WTC11 (cell line): Measurements from ENCODE around the gene ARHGEF1. TPM values are rescaled to one million over a fixed set of nuclear protein-coding genes. Genes with fewer than 3 reads are reported as not detected.
A peak's percentile ranks its signal among the peaks of the same experiment; 100 is the strongest.

ENCODE experiments used
- ATAC-seq: fragments of 200-7000 bp; cut with Tn5 transposase; 2 replicates; pipeline ENCODE4 v1.10.0; 2021; ENCODE audit warnings: mild to moderate bottlenecking, moderate library complexity
- CTCF ChIA-PET: fragments of 300-600 bp; sonication (Branson Sonifier 250); formaldehyde crosslinking; loops from one replicate; lab custom pipeline; 2021; ENCODE audit warnings: antibody characterized with exemption; lab: Charles Lee
- POLR2A ChIA-PET: fragments of 350-600 bp; sonication (Branson Sonifier 250); formaldehyde crosslinking; loops from one replicate; lab custom pipeline; 2021; ENCODE audit warnings: antibody characterized with exemption; lab: Charles Lee
- DNase-seq: peaks from one replicate; pipeline ENCODE4 v3.0.0; 2021; ENCODE audit warnings: low spot score
- H3K27ac Mint-ChIP-seq: 2 replicates; pipeline ENCODE4 v1.8.0; 2021; ENCODE audit warnings: mixed read lengths
- H3K27me3 Mint-ChIP-seq: 2 replicates; pipeline ENCODE4 v1.8.0; 2021; ENCODE audit warnings: low read depth, mild to moderate bottlenecking, moderate library complexity, mixed read lengths
- H3K36me3 Mint-ChIP-seq: 2 replicates; pipeline ENCODE4 v1.8.0; 2021; ENCODE audit warnings: mixed read lengths
- H3K4me1 Mint-ChIP-seq: 2 replicates; pipeline ENCODE4 v1.8.0; 2022; ENCODE audit warnings: mixed read lengths
- H3K4me3 Mint-ChIP-seq: 2 replicates; pipeline ENCODE4 v1.8.0; 2021; ENCODE audit warnings: mild to moderate bottlenecking, moderate library complexity, mixed read lengths
- H3K9me3 Mint-ChIP-seq: 2 replicates; pipeline ENCODE4 v1.8.0; 2021; ENCODE audit warnings: mixed read lengths
- CBFB ChIP-seq: sonication (generic); formaldehyde crosslinking; IDR thresholded peaks from 2 replicates; pipeline ENCODE4 v1.8.1; 2022; ENCODE audit warnings: mild to moderate bottlenecking, low read depth, missing genetic modification reagents
- GTF2I ChIP-seq: fragments of 250-450 bp; sonication (Bioruptor Pico); conservative IDR thresholded peaks from 2 replicates; pipeline ENCODE4 v1.4.0; 2021; ENCODE audit warnings: mild to moderate bottlenecking
- JUN ChIP-seq: sonication (generic); formaldehyde crosslinking; IDR thresholded peaks from 2 replicates; pipeline ENCODE4 v1.8.0; 2023; ENCODE audit warnings: mild to moderate bottlenecking, missing genetic modification reagents
- OVOL2 ChIP-seq: fragments of 250-450 bp; sonication (Bioruptor Pico); IDR thresholded peaks from 2 replicates; pipeline ENCODE4 v1.9.0; 2021; ENCODE audit warnings: mild to moderate bottlenecking, borderline replicate concordance
- ZNF121 ChIP-seq: sonication (generic); formaldehyde crosslinking; IDR thresholded peaks from 2 replicates; pipeline ENCODE4 v1.8.0; 2023; ENCODE audit warnings: missing genetic modification reagents
- total RNA-seq: library from RNA; stranded (reverse); gene quantifications from 3 replicates; pipeline ENCODE4 v1.2.3, GENCODE V29; 2021
- TF ChIP-seq, protein P1 (sequence below): sonication (generic); formaldehyde crosslinking; IDR thresholded peaks from 2 replicates; pipeline ENCODE4 v1.8.1; 2023; ENCODE audit warnings: mild to moderate bottlenecking, missing genetic modification reagents, borderline replicate concordance
- TF ChIP-seq, protein P2 (sequence below): fragments of 200-600 bp; IDR thresholded peaks from 2 replicates; pipeline ENCODE4 v1.8.0; 2022; ENCODE audit warnings: antibody characterized with exemption
- TF ChIP-seq, protein P3 (sequence below): sonication (generic); formaldehyde crosslinking; IDR thresholded peaks from 2 replicates; pipeline ENCODE4 v1.8.0; 2022; ENCODE audit warnings: mild to moderate bottlenecking, missing genetic modification reagents
- TF ChIP-seq, protein P4 (sequence below): sonication (generic); formaldehyde crosslinking; conservative IDR thresholded peaks from 2 replicates; pipeline ENCODE4 v1.8.1; 2023; ENCODE audit warnings: mild to moderate bottlenecking, low read depth, missing genetic modification reagents, moderate library complexity
- TF ChIP-seq, protein P5 (sequence below): sonication (generic); formaldehyde crosslinking; conservative IDR thresholded peaks from 2 replicates; pipeline ENCODE4 v1.8.1; 2022; ENCODE audit warnings: mild to moderate bottlenecking, missing genetic modification reagents
- TF ChIP-seq, protein P6 (sequence below): sonication (generic); formaldehyde crosslinking; IDR thresholded peaks from 2 replicates; pipeline ENCODE4 v1.8.1; 2023; ENCODE audit warnings: mild to moderate bottlenecking, moderate library complexity, missing genetic modification reagents
- TF ChIP-seq, protein P7 (sequence below): sonication (generic); formaldehyde crosslinking; IDR thresholded peaks from 2 replicates; pipeline ENCODE4 v1.8.1; 2022; ENCODE audit warnings: mild to moderate bottlenecking, missing genetic modification reagents, moderate library complexity, borderline replicate concordance

The ARHGEF1 gene
- total RNA-seq, 1 experiment from 2014 or later, result 102 TPM

DNA sequence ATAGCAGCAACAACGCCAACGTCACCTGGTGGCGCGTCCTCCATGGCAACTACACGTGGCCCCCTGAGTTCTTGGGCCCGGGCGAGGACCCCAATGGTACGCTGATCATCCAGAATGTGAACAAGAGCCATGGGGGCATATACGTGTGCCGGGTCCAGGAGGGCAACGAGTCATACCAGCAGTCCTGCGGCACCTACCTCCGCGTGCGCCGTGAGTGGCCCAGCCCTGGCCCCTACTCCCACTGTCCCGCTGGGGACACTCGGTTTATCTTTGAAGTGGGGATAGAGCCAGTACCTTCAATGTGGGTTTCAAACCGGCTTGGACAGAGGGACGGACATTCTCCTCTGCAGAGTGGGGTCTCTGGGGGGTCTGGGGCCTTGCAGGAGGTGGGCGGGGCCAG, 3.9 kb upstream of the ARHGEF1 start:
- DNase-seq, result no peak
- no peak overlapping the region for H3K4me3 Mint-ChIP-seq
- ChIA-PET POLR2A (no interaction called here), CTCF (interaction anchor here (1.4 kb wide), 1 partner anchor 9 kb away, joined by 3 read pairs; no protein-coding TSS in a partner anchor)
- peaks cover 13% of the 10 kb centered on the region for H3K4me1 Mint-ChIP-seq
- TF ChIP-seq, protein P1, sequence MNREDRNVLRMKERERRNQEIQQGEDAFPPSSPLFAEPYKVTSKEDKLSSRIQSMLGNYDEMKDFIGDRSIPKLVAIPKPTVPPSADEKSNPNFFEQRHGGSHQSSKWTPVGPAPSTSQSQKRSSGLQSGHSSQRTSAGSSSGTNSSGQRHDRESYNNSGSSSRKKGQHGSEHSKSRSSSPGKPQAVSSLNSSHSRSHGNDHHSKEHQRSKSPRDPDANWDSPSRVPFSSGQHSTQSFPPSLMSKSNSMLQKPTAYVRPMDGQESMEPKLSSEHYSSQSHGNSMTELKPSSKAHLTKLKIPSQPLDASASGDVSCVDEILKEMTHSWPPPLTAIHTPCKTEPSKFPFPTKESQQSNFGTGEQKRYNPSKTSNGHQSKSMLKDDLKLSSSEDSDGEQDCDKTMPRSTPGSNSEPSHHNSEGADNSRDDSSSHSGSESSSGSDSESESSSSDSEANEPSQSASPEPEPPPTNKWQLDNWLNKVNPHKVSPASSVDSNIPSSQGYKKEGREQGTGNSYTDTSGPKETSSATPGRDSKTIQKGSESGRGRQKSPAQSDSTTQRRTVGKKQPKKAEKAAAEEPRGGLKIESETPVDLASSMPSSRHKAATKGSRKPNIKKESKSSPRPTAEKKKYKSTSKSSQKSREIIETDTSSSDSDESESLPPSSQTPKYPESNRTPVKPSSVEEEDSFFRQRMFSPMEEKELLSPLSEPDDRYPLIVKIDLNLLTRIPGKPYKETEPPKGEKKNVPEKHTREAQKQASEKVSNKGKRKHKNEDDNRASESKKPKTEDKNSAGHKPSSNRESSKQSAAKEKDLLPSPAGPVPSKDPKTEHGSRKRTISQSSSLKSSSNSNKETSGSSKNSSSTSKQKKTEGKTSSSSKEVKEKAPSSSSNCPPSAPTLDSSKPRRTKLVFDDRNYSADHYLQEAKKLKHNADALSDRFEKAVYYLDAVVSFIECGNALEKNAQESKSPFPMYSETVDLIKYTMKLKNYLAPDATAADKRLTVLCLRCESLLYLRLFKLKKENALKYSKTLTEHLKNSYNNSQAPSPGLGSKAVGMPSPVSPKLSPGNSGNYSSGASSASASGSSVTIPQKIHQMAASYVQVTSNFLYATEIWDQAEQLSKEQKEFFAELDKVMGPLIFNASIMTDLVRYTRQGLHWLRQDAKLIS, result no peak
- TF ChIP-seq, protein P2, sequence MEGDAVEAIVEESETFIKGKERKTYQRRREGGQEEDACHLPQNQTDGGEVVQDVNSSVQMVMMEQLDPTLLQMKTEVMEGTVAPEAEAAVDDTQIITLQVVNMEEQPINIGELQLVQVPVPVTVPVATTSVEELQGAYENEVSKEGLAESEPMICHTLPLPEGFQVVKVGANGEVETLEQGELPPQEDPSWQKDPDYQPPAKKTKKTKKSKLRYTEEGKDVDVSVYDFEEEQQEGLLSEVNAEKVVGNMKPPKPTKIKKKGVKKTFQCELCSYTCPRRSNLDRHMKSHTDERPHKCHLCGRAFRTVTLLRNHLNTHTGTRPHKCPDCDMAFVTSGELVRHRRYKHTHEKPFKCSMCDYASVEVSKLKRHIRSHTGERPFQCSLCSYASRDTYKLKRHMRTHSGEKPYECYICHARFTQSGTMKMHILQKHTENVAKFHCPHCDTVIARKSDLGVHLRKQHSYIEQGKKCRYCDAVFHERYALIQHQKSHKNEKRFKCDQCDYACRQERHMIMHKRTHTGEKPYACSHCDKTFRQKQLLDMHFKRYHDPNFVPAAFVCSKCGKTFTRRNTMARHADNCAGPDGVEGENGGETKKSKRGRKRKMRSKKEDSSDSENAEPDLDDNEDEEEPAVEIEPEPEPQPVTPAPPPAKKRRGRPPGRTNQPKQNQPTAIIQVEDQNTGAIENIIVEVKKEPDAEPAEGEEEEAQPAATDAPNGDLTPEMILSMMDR, result no peak
- TF ChIP-seq, protein P3, sequence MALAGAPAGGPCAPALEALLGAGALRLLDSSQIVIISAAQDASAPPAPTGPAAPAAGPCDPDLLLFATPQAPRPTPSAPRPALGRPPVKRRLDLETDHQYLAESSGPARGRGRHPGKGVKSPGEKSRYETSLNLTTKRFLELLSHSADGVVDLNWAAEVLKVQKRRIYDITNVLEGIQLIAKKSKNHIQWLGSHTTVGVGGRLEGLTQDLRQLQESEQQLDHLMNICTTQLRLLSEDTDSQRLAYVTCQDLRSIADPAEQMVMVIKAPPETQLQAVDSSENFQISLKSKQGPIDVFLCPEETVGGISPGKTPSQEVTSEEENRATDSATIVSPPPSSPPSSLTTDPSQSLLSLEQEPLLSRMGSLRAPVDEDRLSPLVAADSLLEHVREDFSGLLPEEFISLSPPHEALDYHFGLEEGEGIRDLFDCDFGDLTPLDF (CRISPR knock-in tag), result no peak
- TF ChIP-seq JUN (CRISPR knock-in tag), result no peak
- H3K9me3 Mint-ChIP-seq, result no peaks in the 10 kb centered on the region
- H3K27ac Mint-ChIP-seq, result no peak overlapping the region
- H3K27me3 Mint-ChIP-seq, result peaks cover 42% of the 10 kb centered on the region
- ATAC-seq, result no peak
- H3K36me3 Mint-ChIP-seq, result no peaks in the 10 kb centered on the region

DNA sequence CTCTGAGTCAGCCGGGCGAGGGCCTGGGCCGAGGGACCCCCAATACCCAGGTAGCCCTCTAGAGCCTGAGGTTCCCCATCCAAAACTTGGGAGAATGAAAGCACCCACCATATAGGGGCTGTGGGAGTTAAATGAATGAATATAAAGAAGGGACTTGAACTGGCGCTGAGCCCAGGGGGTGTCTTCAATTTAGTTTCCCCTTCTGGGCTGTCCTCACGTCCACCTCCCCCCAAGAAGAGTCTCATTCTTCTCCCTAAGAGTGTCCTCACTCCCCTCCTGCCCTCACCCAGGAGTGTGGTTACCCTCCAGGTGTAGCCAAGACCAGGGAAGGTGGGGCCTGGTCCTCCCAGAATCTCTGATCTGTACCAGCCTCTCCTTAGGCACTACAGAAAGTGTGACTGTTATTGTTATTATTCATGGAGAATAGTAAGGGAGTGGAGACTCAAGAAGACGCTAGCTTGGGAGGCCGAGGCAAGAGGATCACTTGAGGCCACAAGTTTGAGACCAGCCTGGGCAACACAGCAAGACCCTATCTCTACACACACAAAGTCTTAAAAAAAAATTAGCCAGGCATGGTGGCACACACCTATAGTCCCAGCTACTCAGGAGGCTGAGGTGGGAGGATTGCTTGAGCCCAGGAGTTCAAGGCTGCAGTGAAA, 3.2 kb upstream of the ARHGEF1 start:
- H3K27me3 Mint-ChIP-seq, result peaks cover 42% of the 10 kb centered on the region
- CTCF ChIA-PET, result no interaction called here
- H3K4me3 Mint-ChIP-seq, result no peak overlapping the region
- no peaks in the 10 kb centered on the region for H3K36me3 Mint-ChIP-seq
- H3K27ac Mint-ChIP-seq, result no peak overlapping the region
- TF ChIP-seq ZNF121 (CRISPR knock-in tag) (peak; percentile 63; the same call in 1 of the 2 replicates), CBFB (CRISPR knock-in tag) (no peak)
- TF ChIP-seq, protein P4, sequence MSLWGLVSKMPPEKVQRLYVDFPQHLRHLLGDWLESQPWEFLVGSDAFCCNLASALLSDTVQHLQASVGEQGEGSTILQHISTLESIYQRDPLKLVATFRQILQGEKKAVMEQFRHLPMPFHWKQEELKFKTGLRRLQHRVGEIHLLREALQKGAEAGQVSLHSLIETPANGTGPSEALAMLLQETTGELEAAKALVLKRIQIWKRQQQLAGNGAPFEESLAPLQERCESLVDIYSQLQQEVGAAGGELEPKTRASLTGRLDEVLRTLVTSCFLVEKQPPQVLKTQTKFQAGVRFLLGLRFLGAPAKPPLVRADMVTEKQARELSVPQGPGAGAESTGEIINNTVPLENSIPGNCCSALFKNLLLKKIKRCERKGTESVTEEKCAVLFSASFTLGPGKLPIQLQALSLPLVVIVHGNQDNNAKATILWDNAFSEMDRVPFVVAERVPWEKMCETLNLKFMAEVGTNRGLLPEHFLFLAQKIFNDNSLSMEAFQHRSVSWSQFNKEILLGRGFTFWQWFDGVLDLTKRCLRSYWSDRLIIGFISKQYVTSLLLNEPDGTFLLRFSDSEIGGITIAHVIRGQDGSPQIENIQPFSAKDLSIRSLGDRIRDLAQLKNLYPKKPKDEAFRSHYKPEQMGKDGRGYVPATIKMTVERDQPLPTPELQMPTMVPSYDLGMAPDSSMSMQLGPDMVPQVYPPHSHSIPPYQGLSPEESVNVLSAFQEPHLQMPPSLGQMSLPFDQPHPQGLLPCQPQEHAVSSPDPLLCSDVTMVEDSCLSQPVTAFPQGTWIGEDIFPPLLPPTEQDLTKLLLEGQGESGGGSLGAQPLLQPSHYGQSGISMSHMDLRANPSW (CRISPR knock-in tag), result no peak
- no peaks in the 10 kb centered on the region for H3K9me3 Mint-ChIP-seq
- ATAC-seq, result no peak
- H3K4me1 Mint-ChIP-seq, result peaks cover 15% of the 10 kb centered on the region
- POLR2A ChIA-PET, result no interaction called here
- DNase-seq, result no peak

DNA sequence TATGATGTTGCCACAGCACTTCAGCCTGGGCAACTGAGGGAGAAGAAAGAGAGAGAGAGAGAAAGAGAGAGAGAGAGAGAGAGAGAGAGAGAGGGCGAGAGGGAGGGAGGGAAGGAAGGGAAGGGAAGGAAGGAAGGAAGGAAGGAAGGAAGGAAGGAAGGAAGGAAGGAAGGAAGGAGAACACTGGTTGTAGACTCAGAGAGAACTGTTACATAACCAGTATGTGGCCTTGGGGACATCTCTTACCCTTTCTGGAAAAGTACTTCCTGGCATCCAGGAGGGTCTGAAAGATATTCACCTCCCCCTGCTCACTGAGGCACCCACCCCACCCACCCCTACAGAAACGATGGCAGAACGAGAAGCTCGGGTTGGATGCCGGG, 2.7 kb upstream of the ARHGEF1 start:
- peaks cover 42% of the 10 kb centered on the region for H3K27me3 Mint-ChIP-seq
- no peak for TF ChIP-seq OVOL2
- TF ChIP-seq, protein P5, sequence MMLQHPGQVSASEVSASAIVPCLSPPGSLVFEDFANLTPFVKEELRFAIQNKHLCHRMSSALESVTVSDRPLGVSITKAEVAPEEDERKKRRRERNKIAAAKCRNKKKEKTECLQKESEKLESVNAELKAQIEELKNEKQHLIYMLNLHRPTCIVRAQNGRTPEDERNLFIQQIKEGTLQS (CRISPR knock-in tag), result no peak
- no peak for TF ChIP-seq GTF2I (CRISPR knock-in tag)
- TF ChIP-seq, protein P6, sequence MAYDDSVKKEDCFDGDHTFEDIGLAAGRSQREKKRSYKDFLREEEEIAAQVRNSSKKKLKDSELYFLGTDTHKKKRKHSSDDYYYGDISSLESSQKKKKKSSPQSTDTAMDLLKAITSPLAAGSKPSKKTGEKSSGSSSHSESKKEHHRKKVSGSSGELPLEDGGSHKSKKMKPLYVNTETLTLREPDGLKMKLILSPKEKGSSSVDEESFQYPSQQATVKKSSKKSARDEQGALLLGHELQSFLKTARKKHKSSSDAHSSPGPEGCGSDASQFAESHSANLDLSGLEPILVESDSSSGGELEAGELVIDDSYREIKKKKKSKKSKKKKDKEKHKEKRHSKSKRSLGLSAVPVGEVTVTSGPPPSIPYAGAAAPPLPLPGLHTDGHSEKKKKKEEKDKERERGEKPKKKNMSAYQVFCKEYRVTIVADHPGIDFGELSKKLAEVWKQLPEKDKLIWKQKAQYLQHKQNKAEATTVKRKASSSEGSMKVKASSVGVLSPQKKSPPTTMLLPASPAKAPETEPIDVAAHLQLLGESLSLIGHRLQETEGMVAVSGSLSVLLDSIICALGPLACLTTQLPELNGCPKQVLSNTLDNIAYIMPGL (CRISPR knock-in tag), result no peak
- TF ChIP-seq, protein P7, sequence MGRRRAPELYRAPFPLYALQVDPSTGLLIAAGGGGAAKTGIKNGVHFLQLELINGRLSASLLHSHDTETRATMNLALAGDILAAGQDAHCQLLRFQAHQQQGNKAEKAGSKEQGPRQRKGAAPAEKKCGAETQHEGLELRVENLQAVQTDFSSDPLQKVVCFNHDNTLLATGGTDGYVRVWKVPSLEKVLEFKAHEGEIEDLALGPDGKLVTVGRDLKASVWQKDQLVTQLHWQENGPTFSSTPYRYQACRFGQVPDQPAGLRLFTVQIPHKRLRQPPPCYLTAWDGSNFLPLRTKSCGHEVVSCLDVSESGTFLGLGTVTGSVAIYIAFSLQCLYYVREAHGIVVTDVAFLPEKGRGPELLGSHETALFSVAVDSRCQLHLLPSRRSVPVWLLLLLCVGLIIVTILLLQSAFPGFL (CRISPR knock-in tag), result no peak
- TF ChIP-seq, protein P1, result no peak

More for the DNA sequence above, 2.7 kb upstream of the ARHGEF1 start:
- POLR2A ChIA-PET, result no interaction called here
- Mint-ChIP-seq H3K4me3 (no peak overlapping the region), H3K36me3 (no peaks in the 10 kb centered on the region), H3K27ac (no peak overlapping the region), H3K4me1 (peaks cover 19% of the 10 kb centered on the region), H3K9me3 (no peaks in the 10 kb centered on the region)
- ATAC-seq (no peak), DNase-seq (no peak)
- CTCF ChIA-PET, result interaction anchor here (0.7 to 4.7 kb wide), 4 partner anchors 8 to 78 kb away, joined by 3 to 46 read pairs (median 4); no protein-coding TSS in a partner anchor
